ENCODE results near the gene ENPP7. TPM values are rescaled to one million over a fixed set of nuclear protein-coding genes. Genes with fewer than 3 reads are reported as not detected.

Gene ENPP7
- total RNA-seq, 1 donor from 2014 or later = not detected

Other genes with a start within 250 kb of the ENPP7 start
- gene RBFOX3, start 119.9 kb upstream of the ENPP7 start, total RNA-seq = 0.26 TPM in 1 of 2 replicates, not detected in the other
- 1.1 and 2.3 TPM in 2 replicates for gene CBX2, start 47.2 kb downstream of the ENPP7 start, total RNA-seq
- gene CBX8, start 66.1 kb downstream of the ENPP7 start, total RNA-seq = 2.6 and 2.7 TPM in 2 replicates
- gene CBX4, start 108.5 kb downstream of the ENPP7 start, total RNA-seq = 43.4 and 86.8 TPM in 2 replicates

Data from bronchial epithelial cell (primary cell).